Measurements from ENCODE around the gene LRRC9. TPM values are rescaled to one million over a fixed set of nuclear protein-coding genes. Genes with fewer than 3 reads are reported as not detected.
"Not testable (repeated sequence)": the region's sequence is repeated elsewhere in the genome, so short reads cannot be mapped to it uniquely, and the experiment has no call there.

Gene LRRC9
- total RNA-seq, 6 experiments from 2014 or later = not detected

DNA sequence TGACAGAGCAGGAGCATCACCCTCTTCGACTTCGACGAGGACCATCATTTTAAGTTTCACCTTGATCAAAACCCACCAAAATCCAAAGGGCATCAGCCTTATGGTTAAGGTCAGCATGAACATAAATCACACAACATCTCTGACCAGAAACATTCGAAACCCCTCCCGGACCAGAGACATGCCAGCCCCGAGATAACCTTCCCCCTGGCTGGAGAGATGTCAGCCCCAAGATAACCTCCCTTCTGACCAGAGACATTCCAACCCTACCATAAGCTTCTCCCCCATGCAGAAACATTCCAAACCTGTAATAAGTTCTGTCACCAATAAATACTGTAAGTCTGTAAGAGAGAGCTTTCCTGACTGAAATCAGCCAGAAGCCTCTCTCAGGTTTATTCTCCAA lies 178.0 kb downstream of the LRRC9 start:
- H3K4me3 Mint-ChIP-seq = no peak overlapping the region
- peak overlapping the region; percentile 51 for H3K27ac Mint-ChIP-seq
- H3K9me3 Mint-ChIP-seq = no peaks in the 10 kb centered on the region

GRCh38 chr14:60099855-60100254 lies 179.9 kb downstream of the LRRC9 start:
- peaks cover 70% of the 10 kb centered on the region for H3K4me1 Mint-ChIP-seq (ENCODE audit: low read depth)
- not testable (repeated sequence) for H3K4me3 Mint-ChIP-seq

More for the DNA sequence above, 178.0 kb downstream of the LRRC9 start:
- Mint-ChIP-seq H3K27me3 (ENCODE audit: insufficient read depth) (no peaks in the 10 kb centered on the region; the same call in 1 of the 2 replicates), H3K4me1 (ENCODE audit: low read depth) (peaks cover 72% of the 10 kb centered on the region), H3K36me3 (ENCODE audit: low read depth) (peaks cover 39% of the 10 kb centered on the region)
- no peak for TF ChIP-seq CTCF (IDR thresholded peaks at IDR 0.05)
- no peak for DNase-seq

DNA sequence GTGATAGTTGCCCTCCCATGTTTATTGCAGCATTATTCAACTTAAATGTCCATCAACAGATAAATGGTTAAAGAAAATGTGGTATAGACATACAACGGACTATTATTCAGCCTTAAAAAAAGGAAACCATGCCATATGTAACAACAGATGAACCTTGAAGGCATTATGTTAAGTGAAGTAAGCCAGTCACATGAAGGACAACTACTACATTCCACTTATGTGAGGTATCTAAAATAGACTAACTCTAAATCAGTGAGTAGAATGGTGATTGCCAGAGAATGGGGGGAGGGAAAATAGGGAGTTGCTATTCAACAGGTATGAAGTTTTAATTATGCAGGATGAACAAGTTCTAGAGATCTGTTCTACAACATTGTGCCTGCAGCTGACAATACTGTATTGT lies 181.8 kb downstream of the LRRC9 start:
- no peak for TF ChIP-seq CTCF (IDR thresholded peaks at IDR 0.05)
- Mint-ChIP-seq H3K9me3 (no peaks in the 10 kb centered on the region), H3K27me3 (ENCODE audit: insufficient read depth) (peaks cover 1% of the 10 kb centered on the region), H3K36me3 (ENCODE audit: low read depth) (peaks cover 29% of the 10 kb centered on the region), H3K4me1 (ENCODE audit: low read depth) (peaks cover 70% of the 10 kb centered on the region), H3K4me3 (peak overlapping the region; percentile 44), H3K27ac (peak overlapping the region; percentile 86)
- DNase-seq = no peak

More at GRCh38 chr14:60099855-60100254, 179.9 kb downstream of the LRRC9 start:
- not testable (repeated sequence) for H3K9me3 Mint-ChIP-seq; DNase-seq; H3K27me3 Mint-ChIP-seq (ENCODE audit: insufficient read depth)
- Mint-ChIP-seq H3K36me3 (ENCODE audit: low read depth) (peaks cover 30% of the 10 kb centered on the region), H3K27ac (peak overlapping the region; percentile 31; the same call in 1 of the 2 replicates)

DNA sequence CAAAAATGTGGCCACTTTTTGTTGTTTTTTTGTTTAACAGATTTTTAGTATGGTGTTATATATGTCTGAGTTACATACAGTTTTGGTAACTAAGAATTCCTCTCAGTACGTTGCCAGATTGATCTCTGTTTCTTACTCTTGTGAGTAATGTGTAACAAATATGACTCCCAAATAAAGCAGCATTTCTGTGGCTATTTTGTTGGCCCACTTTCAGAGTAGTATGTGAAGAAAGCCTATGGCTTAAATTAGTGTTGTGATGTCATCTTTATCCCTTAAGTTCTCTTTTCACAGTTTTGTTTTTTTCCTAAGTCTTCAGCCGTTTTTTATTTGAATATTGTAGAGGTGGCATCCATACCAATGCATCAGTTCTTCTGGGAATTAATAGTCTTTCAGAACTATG lies 182.4 kb downstream of the LRRC9 start:
- Mint-ChIP-seq H3K9me3 (no peaks in the 10 kb centered on the region), H3K4me1 (ENCODE audit: low read depth) (peaks cover 64% of the 10 kb centered on the region), H3K4me3 (peak overlapping the region; percentile 48), H3K27me3 (ENCODE audit: insufficient read depth) (peaks cover 1% of the 10 kb centered on the region), H3K36me3 (ENCODE audit: low read depth) (peaks cover 28% of the 10 kb centered on the region), H3K27ac (peak overlapping the region; percentile 86)
- DNase-seq = peak; percentile 78
- TF ChIP-seq CTCF (IDR thresholded peaks at IDR 0.05) = no peak

DNA sequence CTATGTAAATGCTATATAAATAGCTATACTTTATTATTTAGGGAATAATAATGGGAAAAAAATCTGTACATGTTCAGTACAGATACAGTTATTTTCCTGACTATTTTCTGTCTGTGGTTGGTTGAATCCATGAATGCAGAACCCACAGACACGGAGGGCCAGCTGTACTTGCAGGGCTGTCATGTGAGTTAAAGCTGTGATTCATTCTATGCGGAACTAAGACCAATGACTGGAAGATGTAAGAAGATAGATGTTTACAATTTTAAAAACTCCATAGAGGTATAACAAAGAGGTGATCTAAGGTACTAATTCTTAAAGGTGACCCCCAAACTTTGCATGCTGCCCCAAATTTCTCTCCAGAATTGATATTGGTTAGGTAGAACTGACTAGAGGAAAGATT lies 186.4 kb downstream of the LRRC9 start:
- H3K27me3 Mint-ChIP-seq (ENCODE audit: insufficient read depth) = peaks cover 1% of the 10 kb centered on the region
- no peak for TF ChIP-seq CTCF (IDR thresholded peaks at IDR 0.05)
- no peak overlapping the region for H3K4me3 Mint-ChIP-seq
- peak; percentile 41 for DNase-seq
- peak overlapping the region; percentile 52; the same call in 1 of the 2 replicates for H3K27ac Mint-ChIP-seq
- no peaks in the 10 kb centered on the region for H3K9me3 Mint-ChIP-seq
- H3K36me3 Mint-ChIP-seq (ENCODE audit: low read depth) = peaks cover 24% of the 10 kb centered on the region
- peaks cover 44% of the 10 kb centered on the region for H3K4me1 Mint-ChIP-seq (ENCODE audit: low read depth)

DNA sequence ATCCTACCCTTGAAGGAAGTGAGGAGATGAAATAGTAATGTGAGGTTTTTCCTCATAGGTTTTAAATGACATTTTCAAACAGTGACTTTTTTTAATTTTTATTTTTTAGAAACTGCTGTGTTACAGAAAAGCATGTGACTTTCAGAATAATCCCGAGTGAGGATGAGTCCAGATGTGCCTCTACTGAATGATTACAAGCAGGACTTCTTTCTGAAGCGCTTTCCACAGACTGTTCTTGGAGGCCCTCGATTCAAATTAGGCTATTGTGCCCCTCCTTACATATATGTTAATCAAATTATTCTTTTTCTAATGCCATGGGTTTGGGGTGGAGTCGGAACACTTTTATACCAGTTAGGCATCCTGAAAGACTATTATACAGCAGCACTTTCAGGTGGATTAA lies 187.5 kb downstream of the LRRC9 start:
- Mint-ChIP-seq H3K4me1 (ENCODE audit: low read depth) (peaks cover 32% of the 10 kb centered on the region), H3K4me3 (no peak overlapping the region), H3K36me3 (ENCODE audit: low read depth) (peaks cover 24% of the 10 kb centered on the region), H3K27ac (peak overlapping the region; percentile 21; the same call in 1 of the 2 replicates), H3K9me3 (no peaks in the 10 kb centered on the region), H3K27me3 (ENCODE audit: insufficient read depth) (peaks cover 1% of the 10 kb centered on the region)
- no peak for TF ChIP-seq CTCF (IDR thresholded peaks at IDR 0.05)
- DNase-seq = no peak

Data from HFFc6 (cell line).